ENCODE measurements around the gene FRMD1.

FRMD1 gene

DNA sequence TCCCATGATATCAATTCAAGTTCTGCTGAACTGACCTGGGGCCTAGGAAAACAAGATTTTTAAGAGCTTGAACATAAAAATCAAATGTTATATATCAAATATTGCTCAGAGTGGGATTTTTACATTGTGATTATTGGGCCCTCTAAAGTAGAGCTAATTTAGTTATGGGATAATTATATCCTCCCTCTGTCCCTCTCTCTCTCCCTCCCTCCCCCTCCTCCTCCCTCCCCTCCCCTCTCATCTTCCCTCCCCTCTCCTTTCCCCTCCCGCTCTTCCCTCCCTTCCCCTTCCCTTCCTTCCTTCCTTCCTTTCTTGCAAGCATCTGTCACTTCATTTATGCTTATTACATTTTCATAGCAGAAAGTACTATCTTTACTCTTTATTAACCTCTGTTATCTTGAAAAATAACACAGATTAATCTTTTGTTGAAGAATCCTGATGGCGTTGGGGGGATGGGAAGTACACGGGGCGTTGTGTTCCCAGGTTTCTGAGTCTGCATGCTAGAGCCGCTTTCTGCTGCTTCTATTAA, 48.7 kb downstream of the FRMD1 start:
- Histone ChIP-seq H3K27ac (peak overlapping the region in 8 of 11 experiments; percentile 24 to 75 (median 58); a peak in 13 of 22 replicates), H3K9me3 (replicated peaks in 1 of 11) (peaks cover 4 to 37% (median 25%) of the 10 kb centered on the region in 11 experiments; a peak in 17 of 22 replicates), H3K9ac (peak overlapping the region in 7 of 11 experiments; percentile 31 to 64 (median 44); a peak in 10 of 22 replicates), H3K4me3 (peak overlapping the region in 1 of 10 experiments; percentile 29; a peak in 2 of 20 replicates), H3K4me1 (peaks cover 53 to 77% (median 62%) of the 10 kb centered on the region in 10 experiments), H4K20me1 (no peaks in the 10 kb centered on the region), H3K27me3 (no peaks in the 10 kb centered on the region), H3K36me3 (peaks cover 0 to 10% (median 0%) of the 10 kb centered on the region in 11 experiments; a peak in 3 of 22 replicates), H3K4me2 (peak overlapping the region; percentile 76 to 91 (median 82))
- TF ChIP-seq Cebpa-rat (IDR thresholded peaks at IDR 0.05): no peak

DNA sequence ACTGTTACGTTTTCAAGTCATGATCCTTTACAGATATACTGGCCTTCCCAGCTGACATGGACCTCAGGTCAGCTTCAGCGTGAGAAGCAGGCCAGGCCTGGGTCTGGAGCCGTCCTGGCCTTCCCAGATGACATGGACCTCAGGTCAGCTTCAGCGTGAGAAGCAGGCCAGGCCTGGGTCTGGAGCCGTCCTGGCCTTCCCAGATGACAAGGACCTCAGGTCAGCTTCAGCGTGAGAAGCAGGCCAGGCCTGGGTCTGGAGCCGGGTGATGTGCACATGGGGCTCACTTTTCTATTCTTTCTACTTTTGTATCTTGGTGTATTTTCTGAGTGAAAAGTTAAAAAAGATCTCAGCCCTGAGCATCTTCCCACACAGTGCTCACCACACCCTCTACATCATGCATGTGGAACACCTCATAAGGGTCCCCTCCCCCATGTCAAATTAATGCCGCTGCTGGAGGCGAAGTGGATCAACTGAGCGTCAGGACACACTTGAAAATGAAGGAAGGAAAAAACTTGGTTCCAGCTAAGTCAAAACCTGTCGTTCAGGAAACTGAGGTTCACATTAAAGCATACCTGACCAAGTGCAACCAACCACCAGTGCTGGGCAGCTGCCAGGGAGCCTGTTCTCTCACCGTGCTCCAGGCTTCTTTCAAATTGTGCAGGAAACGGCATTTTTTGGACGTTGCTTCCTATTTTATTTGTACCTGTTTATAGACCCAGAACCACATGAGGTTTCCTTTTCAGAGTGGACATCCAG, 49.4 kb downstream of the FRMD1 start:
- Histone ChIP-seq H3K27me3 (no peaks in the 10 kb centered on the region), H3K9ac (no peak overlapping the region), H3K36me3 (peaks cover 0 to 10% (median 0%) of the 10 kb centered on the region in 11 experiments; a peak in 3 of 22 replicates), H3K4me3 (no peak overlapping the region), H4K20me1 (no peaks in the 10 kb centered on the region), H3K4me1 (peaks cover 56 to 76% (median 63%) of the 10 kb centered on the region in 10 experiments), H3K27ac (peak overlapping the region in 7 of 11 experiments; percentile 12 to 60 (median 30); a peak in 8 of 22 replicates), H3K9me3 (replicated peaks in 1 of 11) (peaks cover 4 to 37% (median 25%) of the 10 kb centered on the region in 11 experiments; a peak in 17 of 22 replicates), H3K4me2 (peak overlapping the region; percentile 39 to 76 (median 62))
- TF ChIP-seq Cebpa-rat (IDR thresholded peaks at IDR 0.05): no peak

DNA sequence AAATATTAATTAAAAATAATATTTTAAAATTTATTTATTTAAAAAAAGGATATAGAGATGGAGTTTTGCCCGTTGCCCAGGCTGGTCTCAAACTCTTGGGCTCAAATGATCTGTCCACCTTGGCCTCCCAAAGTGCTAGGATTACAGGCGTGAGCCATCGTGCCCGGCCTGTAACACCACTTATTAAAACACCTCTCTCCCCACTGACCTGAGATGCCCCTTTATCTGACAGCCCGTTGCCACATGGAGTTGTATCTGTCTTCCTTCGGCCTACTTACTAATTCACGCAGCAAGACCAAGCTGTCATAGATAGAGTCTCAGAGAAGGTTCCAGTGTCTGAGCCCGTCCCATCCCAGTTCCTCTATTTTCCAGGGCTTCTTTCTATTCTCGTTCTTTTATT, 50.8 kb downstream of the FRMD1 start:
- Histone ChIP-seq H3K4me1 (peaks cover 51 to 61% (median 55%) of the 10 kb centered on the region in 10 experiments), H3K9ac (no peak overlapping the region), H3K36me3 (no peaks in the 10 kb centered on the region), H3K9me3 (replicated peaks in 1 of 11) (peaks cover 4 to 27% (median 16%) of the 10 kb centered on the region in 11 experiments; a peak in 13 of 22 replicates), H3K4me2 (no peak overlapping the region), H3K27ac (no peak overlapping the region), H4K20me1 (no peaks in the 10 kb centered on the region), H3K4me3 (no peak overlapping the region), H3K27me3 (no peaks in the 10 kb centered on the region)
- no peak for TF ChIP-seq Cebpa-rat (IDR thresholded peaks at IDR 0.05)

GRCh38 chr6:168027521-168027920, 51.5 kb downstream of the FRMD1 start:
- Histone ChIP-seq H3K27ac (0 out of 22 replicates have a peak overlapping the region, but pooled peaks of 1 of the 11 experiments have one; percentile 18), H4K20me1 (no peaks in the 10 kb centered on the region), H3K9ac (no peak overlapping the region), H3K4me3 (no peak overlapping the region), H3K36me3 (no peaks in the 10 kb centered on the region), H3K4me2 (no peak overlapping the region), H3K27me3 (no peaks in the 10 kb centered on the region), H3K9me3 (replicated peaks in 1 of 11) (peaks cover 4 to 27% (median 16%) of the 10 kb centered on the region in 11 experiments; a peak in 13 of 22 replicates), H3K4me1 (peaks cover 44 to 54% (median 49%) of the 10 kb centered on the region in 10 experiments)
- TF ChIP-seq Cebpa-rat (IDR thresholded peaks at IDR 0.05): no peak

DNA sequence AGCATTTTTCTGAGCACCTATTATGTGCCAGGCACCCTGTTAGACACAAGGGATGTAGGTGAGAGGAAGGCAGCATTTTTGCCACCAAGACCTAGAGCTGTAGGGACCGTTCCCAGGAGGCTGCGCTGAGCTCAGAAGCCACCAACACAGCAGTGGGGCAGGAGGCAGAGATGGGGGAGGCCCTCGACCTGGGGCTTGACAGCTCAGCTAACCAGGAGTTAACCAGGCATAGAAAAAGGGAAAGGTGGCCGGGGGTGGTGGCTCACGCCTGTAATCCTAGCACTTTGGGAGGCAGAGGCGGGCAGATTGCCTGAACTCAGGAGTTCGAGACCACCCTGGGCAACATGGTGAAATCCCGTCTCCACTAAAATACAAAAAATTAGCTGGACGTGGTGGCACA, 52.1 kb downstream of the FRMD1 start:
- Histone ChIP-seq H3K4me1 (peaks cover 38 to 48% (median 43%) of the 10 kb centered on the region in 10 experiments), H3K36me3 (no peaks in the 10 kb centered on the region), H3K4me3 (no peak overlapping the region), H3K9ac (no peak overlapping the region), H3K27me3 (no peaks in the 10 kb centered on the region), H3K27ac (peak overlapping the region in 3 of 11 experiments; percentile 18 to 27 (median 25); a peak in 2 of 22 replicates), H4K20me1 (no peaks in the 10 kb centered on the region), H3K4me2 (no peak overlapping the region), H3K9me3 (replicated peaks in 1 of 11) (peaks cover 4 to 27% (median 16%) of the 10 kb centered on the region in 11 experiments; a peak in 13 of 22 replicates)
- no peak for TF ChIP-seq Cebpa-rat (IDR thresholded peaks at IDR 0.05)

GRCh38 chr6:168025831-168026710, 52.9 kb downstream of the FRMD1 start:
- TF ChIP-seq Cebpa-rat (IDR thresholded peaks at IDR 0.05): no peak
- Histone ChIP-seq H3K4me3 (peak overlapping the region in 2 of 10 experiments; percentile 7 to 37; a peak in 2 of 20 replicates), H3K4me1 (peaks cover 30 to 40% (median 34%) of the 10 kb centered on the region in 10 experiments), H3K27ac (peak overlapping the region in 8 of 11 experiments; percentile 13 to 65 (median 48); a peak in 14 of 22 replicates), H3K4me2 (peak overlapping the region; percentile 35 to 73 (median 50)), H3K9me3 (replicated peaks in 1 of 11) (peaks cover 4 to 27% (median 16%) of the 10 kb centered on the region in 11 experiments; a peak in 13 of 22 replicates), H3K27me3 (no peaks in the 10 kb centered on the region), H3K36me3 (no peaks in the 10 kb centered on the region), H3K9ac (no peak overlapping the region), H4K20me1 (no peaks in the 10 kb centered on the region)

DNA sequence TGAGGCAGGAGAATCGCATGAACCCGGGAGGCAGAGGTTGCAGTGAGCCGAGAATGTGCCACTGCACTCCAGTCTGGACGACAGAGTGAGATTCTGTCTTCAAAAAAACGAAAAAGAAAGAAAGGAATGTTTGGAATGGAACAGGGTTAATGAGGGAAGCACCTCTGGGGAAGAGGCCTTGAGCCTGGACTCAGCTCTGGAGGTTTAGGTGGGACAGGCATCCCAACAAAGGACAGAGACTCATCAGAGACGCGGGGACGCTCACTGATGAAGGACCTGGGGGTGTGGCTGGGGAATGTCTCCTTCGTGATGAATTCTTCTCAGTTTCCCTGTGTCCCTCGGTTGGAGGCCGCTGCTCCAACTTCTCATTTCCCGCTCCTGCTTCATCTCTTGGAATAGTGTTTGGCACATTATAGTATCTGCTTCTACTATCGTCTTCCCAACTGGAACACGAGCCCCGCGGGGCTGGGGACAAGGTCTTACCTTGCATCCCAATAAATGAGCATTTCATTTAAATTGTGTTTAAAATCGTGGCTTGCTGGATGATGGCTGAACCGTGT, 54.0 kb downstream of the FRMD1 start:
- Histone ChIP-seq H3K27me3 (no peaks in the 10 kb centered on the region), H3K4me2 (peak overlapping the region in 9 of 11 experiments; percentile 35 to 65 (median 50); a peak in 15 of 22 replicates), H3K4me3 (no peak overlapping the region), H3K27ac (peak overlapping the region in 5 of 11 experiments; percentile 24 to 65 (median 52); a peak in 7 of 22 replicates), H3K9me3 (replicated peaks in 1 of 11) (peaks cover 4 to 27% (median 16%) of the 10 kb centered on the region in 11 experiments; a peak in 13 of 22 replicates), H3K9ac (no peak overlapping the region), H4K20me1 (no peaks in the 10 kb centered on the region), H3K4me1 (peaks cover 20 to 31% (median 25%) of the 10 kb centered on the region in 10 experiments), H3K36me3 (no peaks in the 10 kb centered on the region)
- no peak for TF ChIP-seq Cebpa-rat (IDR thresholded peaks at IDR 0.05)

Measured in BLaER1 treated with 17β-estradiol and CSF1 and Interleukin-3, amounts not matched to agents 10 nM and 100 nM (cell line).